Measurements from ENCODE around the gene GPC3. TPM values are rescaled to one million over a fixed set of nuclear protein-coding genes. Genes with fewer than 3 reads are reported as not detected.

The GPC3 gene
- total RNA-seq, 1 experiment from 2014 or later: not detected

GRCh38 chrX:133950214-133950613, 35.2 kb downstream of the GPC3 start:
- no peaks in the 10 kb centered on the region for H3K9me3 ChIP-seq (ENCODE audit: insufficient read depth, low read depth)
- no peaks in the 10 kb centered on the region for H3K36me3 ChIP-seq (ENCODE audit: low read depth)
- no peaks in the 10 kb centered on the region for H3K9me2 ChIP-seq (ENCODE audit: insufficient read depth)
- H3K27me3 ChIP-seq (ENCODE audit: insufficient read depth, low read depth): no peaks in the 10 kb centered on the region
- no peak overlapping the region for H3K4me3 ChIP-seq
- H3K27ac ChIP-seq: no peak overlapping the region
- no peaks in the 10 kb centered on the region for H3F3A ChIP-seq (ENCODE audit: insufficient read depth, low read depth)
- no peak overlapping the region for H2AFZ ChIP-seq
- TF ChIP-seq EZH2 (IDR thresholded peaks at IDR 0.05; ENCODE audit: low read depth) (no peak), CTCF (conservative IDR thresholded peaks at IDR 0.05) (no peak)
- H3K4me2 ChIP-seq: no peak overlapping the region
- BruUV-seq (replicated peaks): no TSS peak
- no peaks in the 10 kb centered on the region for H4K20me1 ChIP-seq (ENCODE audit: insufficient read depth)
- no peaks in the 10 kb centered on the region for H3K79me2 ChIP-seq (ENCODE audit: low read depth)
- no peaks in the 10 kb centered on the region for H3K4me1 ChIP-seq (replicated peaks; ENCODE audit: insufficient read depth)
- ChIA-PET POLR2A (ENCODE audit: unreplicated experiment) (no interaction called here), CTCF (no interaction called here)
- intact Hi-C loops (cut with micrococcal nuclease; ENCODE audit: unreplicated experiment): no loop called here
- no peak for DNase-seq

- no peak overlapping the region for H2AFZ ChIP-seq
- no peaks in the 10 kb centered on the region for H3F3A ChIP-seq (ENCODE audit: insufficient read depth, low read depth)
- no peak for DNase-seq
- H3K4me1 ChIP-seq (replicated peaks; ENCODE audit: insufficient read depth): no peaks in the 10 kb centered on the region
- H3K27ac ChIP-seq: no peak overlapping the region
- no peaks in the 10 kb centered on the region for H3K9me2 ChIP-seq (ENCODE audit: insufficient read depth)
- intact Hi-C loops (cut with micrococcal nuclease; ENCODE audit: unreplicated experiment): no loop called here
- no peaks in the 10 kb centered on the region for H4K20me1 ChIP-seq (ENCODE audit: insufficient read depth)
- ChIA-PET CTCF (no interaction called here), POLR2A (ENCODE audit: unreplicated experiment) (interaction anchor here (0.5 kb wide), 1 partner anchor 1257 kb away, joined by 3 read pairs; no protein-coding TSS in a partner anchor)
- BruUV-seq (replicated peaks): no TSS peak
- H3K4me2 ChIP-seq: no peak overlapping the region
- TF ChIP-seq EZH2 (IDR thresholded peaks at IDR 0.05; ENCODE audit: low read depth) (no peak), CTCF (conservative IDR thresholded peaks at IDR 0.05) (no peak)
- H3K36me3 ChIP-seq (ENCODE audit: low read depth): no peaks in the 10 kb centered on the region
- H3K27me3 ChIP-seq (ENCODE audit: insufficient read depth, low read depth): no peaks in the 10 kb centered on the region
- no peaks in the 10 kb centered on the region for H3K79me2 ChIP-seq (ENCODE audit: low read depth)
- H3K4me3 ChIP-seq: no peak overlapping the region
- no peaks in the 10 kb centered on the region for H3K9me3 ChIP-seq (ENCODE audit: insufficient read depth, low read depth)
Observed at GRCh38 chrX:133948895-133949294, 36.5 kb downstream of the GPC3 start.

GRCh38 chrX:133947996-133948395, 37.4 kb downstream of the GPC3 start:
- intact Hi-C loops (cut with micrococcal nuclease; ENCODE audit: unreplicated experiment): no loop called here
- TF ChIP-seq EZH2 (IDR thresholded peaks at IDR 0.05; ENCODE audit: low read depth) (no peak), CTCF (conservative IDR thresholded peaks at IDR 0.05) (no peak)
- CTCF ChIA-PET: no interaction called here
- no peak for DNase-seq
- Histone ChIP-seq H4K20me1 (ENCODE audit: insufficient read depth) (no peaks in the 10 kb centered on the region), H3K4me3 (no peak overlapping the region), H3K27me3 (ENCODE audit: insufficient read depth, low read depth) (no peaks in the 10 kb centered on the region), H3K79me2 (ENCODE audit: low read depth) (no peaks in the 10 kb centered on the region), H3K4me2 (no peak overlapping the region), H3K36me3 (ENCODE audit: low read depth) (no peaks in the 10 kb centered on the region), H2AFZ (no peak overlapping the region), H3K9me2 (ENCODE audit: insufficient read depth) (no peaks in the 10 kb centered on the region), H3K4me1 (replicated peaks; ENCODE audit: insufficient read depth) (no peaks in the 10 kb centered on the region), H3K9me3 (ENCODE audit: insufficient read depth, low read depth) (no peaks in the 10 kb centered on the region), H3K27ac (no peak overlapping the region), H3F3A (ENCODE audit: insufficient read depth, low read depth) (no peaks in the 10 kb centered on the region)
- BruUV-seq (replicated peaks): no TSS peak
- POLR2A ChIA-PET (ENCODE audit: unreplicated experiment): no interaction called here
